HG02970 (cell line): ENCODE results near the gene VRTN.
"Not testable (repeated sequence)": the region's sequence is repeated elsewhere in the genome, so short reads cannot be mapped to it uniquely, and the experiment has no call there.

Source experiments
- ATAC-seq: cut with Tn5 transposase; IDR thresholded peaks from one replicate; pipeline ENCODE4 v1.9.1; 2021; ENCODE audit warnings: mild to moderate bottlenecking, moderate library complexity, moderate number of reproducible peaks; ENCODE audit not compliant: unreplicated experiment, low FRiP score

The VRTN gene

GRCh38 chr14:74348735-74349463 is 628 bp downstream of the VRTN start:
- ATAC-seq, result no peak

- ATAC-seq, result no peak
Observed at GRCh38 chr14:74349757-74350156, 1.5 kb downstream of the VRTN start.

- no peak for ATAC-seq
Observed at GRCh38 chr14:74350211-74350927, 2.1 kb downstream of the VRTN start.

- no peak for ATAC-seq
Observed at GRCh38 chr14:74350928-74351323, 2.7 kb downstream of the VRTN start.

GRCh38 chr14:74356892-74357575 is 8.8 kb downstream of the VRTN start:
- no peak for ATAC-seq

- ATAC-seq, result no peak
Observed at GRCh38 chr14:74357585-74357984, 9.3 kb downstream of the VRTN start.

- ATAC-seq, result no peak
Observed at GRCh38 chr14:74358176-74358829, 10.0 kb downstream of the VRTN start.

GRCh38 chr14:74360163-74360562 is 11.9 kb downstream of the VRTN start:
- ATAC-seq, result no peak

- no peak for ATAC-seq
Observed at GRCh38 chr14:74362361-74362915, 14.2 kb downstream of the VRTN start.

- no peak for ATAC-seq
Observed at GRCh38 chr14:74364271-74364880, 16.1 kb downstream of the VRTN start.

GRCh38 chr14:74368026-74368425 is 19.8 kb downstream of the VRTN start:
- ATAC-seq, result no peak

- no peak for ATAC-seq
Observed at GRCh38 chr14:74368441-74368840, 20.2 kb downstream of the VRTN start.

- ATAC-seq, result no peak
Observed at GRCh38 chr14:74377976-74378690, 29.9 kb downstream of the VRTN start.

GRCh38 chr14:74380172-74380571 is 31.9 kb downstream of the VRTN start:
- ATAC-seq, result no peak

- no peak for ATAC-seq
Observed at GRCh38 chr14:74380845-74381244, 32.6 kb downstream of the VRTN start.

GRCh38 chr14:74381571-74381970 is 33.3 kb downstream of the VRTN start:
- not testable (repeated sequence) for ATAC-seq

GRCh38 chr14:74382231-74382630 is 34.0 kb downstream of the VRTN start:
- ATAC-seq, result no peak

GRCh38 chr14:74389980-74390379 is 41.7 kb downstream of the VRTN start:
- ATAC-seq, result no peak

GRCh38 chr14:74390505-74390904 is 42.2 kb downstream of the VRTN start:
- not testable (repeated sequence) for ATAC-seq

- ATAC-seq, result no peak
Observed at GRCh38 chr14:74391479-74391878, 43.2 kb downstream of the VRTN start.
